RWPE1 (cell line): ENCODE measurements around the gene CLASRP.

ENCODE experiments used
- CTCF ChIA-PET: fragments of 350-600 bp; sonication (Branson Sonifier 250); formaldehyde crosslinking; extraction: SDS; loops from one replicate; lab custom pipeline; 2021; lab: Yijun Ruan, JAX
- POLR2A ChIA-PET: fragments of 400-600 bp; formaldehyde crosslinking; extraction: SDS; loops from one replicate; lab custom pipeline; 2020; ENCODE audit warnings: antibody characterized with exemption; ENCODE audit not compliant: low non-redundant PET; lab: Yijun Ruan, JAX
- DNase-seq: peaks from one replicate; pipeline ENCODE4 v3.0.0; 2012; ENCODE audit warnings: low spot score
- H3K27ac ChIP-seq: fragments of 450-650 bp; 2 replicates; pipeline ENCODE4 v1.5.1; 2017
- TF ChIP-seq, protein P1 (sequence below): fragments of 450-650 bp; conservative IDR thresholded peaks from 2 replicates; pipeline ENCODE4 v1.5.1; 2017; ENCODE audit warnings: low read depth, mild to moderate bottlenecking

CLASRP gene

DNA sequence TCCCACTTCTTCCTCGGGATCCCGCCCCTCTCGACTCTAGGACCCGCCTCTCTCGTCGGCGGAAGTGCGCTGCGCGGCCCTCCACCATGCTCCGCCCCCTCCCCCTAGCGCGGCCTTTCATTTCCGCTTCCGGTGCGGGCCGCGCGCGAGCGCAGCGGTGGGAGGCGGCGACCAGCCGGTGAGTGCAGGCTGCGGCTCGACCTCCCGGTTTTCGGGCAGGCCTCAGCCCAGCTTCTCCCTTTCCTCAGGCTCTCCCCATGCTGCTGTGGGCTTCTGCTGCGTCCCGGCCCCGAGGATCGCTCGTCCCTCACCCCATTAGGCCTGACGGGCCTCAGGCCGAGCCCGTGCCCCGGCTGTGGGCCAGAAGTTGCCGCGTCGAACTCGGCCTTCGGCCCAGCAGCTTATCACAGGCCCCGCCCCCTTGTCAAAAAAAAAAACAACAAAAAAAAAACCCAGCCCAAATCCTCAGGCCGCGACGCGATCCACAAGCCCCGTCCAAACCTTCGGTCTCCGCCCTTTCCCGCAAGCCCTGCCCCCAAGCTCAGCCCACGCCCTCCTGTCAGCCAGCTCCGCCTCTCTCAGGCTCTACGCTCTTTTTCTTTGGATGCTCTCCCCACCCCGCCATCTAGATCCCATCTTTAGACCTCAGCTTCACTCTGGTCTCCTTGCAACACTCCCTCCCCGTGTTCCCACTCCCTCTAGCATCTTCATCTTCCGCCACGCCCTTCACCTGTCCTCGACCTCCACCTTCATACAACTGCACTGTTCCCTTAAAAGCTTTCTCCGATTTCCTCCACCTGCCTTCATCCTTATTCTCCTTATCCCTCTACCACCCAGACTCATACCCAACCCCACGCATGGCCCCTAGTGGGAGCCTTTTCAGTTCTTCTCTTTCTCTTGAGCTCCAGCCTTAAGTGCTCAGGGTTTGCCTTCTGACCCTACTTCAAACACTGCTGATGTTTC, at the start of gene CLASRP:
Gene CLASRP (plus strand): TSS at position 115 of the 963 bp plus-strand sequence. CDS start 1,168 bp downstream, outside the sequence.
- H3K27ac ChIP-seq: peak within 1 kb of the TSS; percentile 90
- TF ChIP-seq, protein P1, sequence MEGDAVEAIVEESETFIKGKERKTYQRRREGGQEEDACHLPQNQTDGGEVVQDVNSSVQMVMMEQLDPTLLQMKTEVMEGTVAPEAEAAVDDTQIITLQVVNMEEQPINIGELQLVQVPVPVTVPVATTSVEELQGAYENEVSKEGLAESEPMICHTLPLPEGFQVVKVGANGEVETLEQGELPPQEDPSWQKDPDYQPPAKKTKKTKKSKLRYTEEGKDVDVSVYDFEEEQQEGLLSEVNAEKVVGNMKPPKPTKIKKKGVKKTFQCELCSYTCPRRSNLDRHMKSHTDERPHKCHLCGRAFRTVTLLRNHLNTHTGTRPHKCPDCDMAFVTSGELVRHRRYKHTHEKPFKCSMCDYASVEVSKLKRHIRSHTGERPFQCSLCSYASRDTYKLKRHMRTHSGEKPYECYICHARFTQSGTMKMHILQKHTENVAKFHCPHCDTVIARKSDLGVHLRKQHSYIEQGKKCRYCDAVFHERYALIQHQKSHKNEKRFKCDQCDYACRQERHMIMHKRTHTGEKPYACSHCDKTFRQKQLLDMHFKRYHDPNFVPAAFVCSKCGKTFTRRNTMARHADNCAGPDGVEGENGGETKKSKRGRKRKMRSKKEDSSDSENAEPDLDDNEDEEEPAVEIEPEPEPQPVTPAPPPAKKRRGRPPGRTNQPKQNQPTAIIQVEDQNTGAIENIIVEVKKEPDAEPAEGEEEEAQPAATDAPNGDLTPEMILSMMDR: no peak
- ChIA-PET POLR2A (interaction anchor here (0.6 to 1.8 kb wide), 5 partner anchors 10 to 47 kb away, joined by 3 to 9 read pairs (median 4); no protein-coding TSS in a partner anchor), CTCF (interaction anchor here (0.6 to 0.9 kb wide), 4 partner anchors 20 to 261 kb away, joined by 3 to 6 read pairs (median 4); no protein-coding TSS in a partner anchor)
- peak; percentile 93 for DNase-seq

- ChIA-PET POLR2A (no interaction called here), CTCF (no interaction called here)
- no peak overlapping the region for H3K27ac ChIP-seq
- TF ChIP-seq, protein P1: no peak
- DNase-seq: no peak
Observed at GRCh38 chr19:44990459-44990858, 48.4 kb upstream of the CLASRP start.

DNA sequence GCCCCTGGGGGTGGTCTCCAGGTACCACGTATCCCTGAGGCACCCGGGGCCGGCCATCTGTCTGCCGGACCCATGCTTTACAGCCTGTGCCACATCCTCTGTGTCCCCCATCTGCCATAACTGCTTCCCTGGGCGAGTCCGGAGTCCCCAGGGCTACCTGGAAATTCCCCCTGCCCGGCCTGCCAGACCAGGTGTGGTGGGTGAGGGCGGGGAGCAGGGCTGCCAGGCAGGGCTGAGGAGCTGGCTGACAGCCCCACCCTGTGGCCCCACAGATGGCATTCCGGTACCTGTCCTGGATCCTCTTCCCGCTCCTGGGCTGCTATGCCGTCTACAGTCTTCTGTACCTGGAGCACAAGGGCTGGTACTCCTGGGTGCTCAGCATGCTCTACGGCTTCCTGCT, 47.9 kb upstream of the CLASRP start:
- TF ChIP-seq, protein P1: no peak
- DNase-seq: no peak
- ChIA-PET CTCF (no interaction called here), POLR2A (no interaction called here)
- H3K27ac ChIP-seq: peak overlapping the region; percentile 21; the same call in 1 of the 2 replicates

DNA sequence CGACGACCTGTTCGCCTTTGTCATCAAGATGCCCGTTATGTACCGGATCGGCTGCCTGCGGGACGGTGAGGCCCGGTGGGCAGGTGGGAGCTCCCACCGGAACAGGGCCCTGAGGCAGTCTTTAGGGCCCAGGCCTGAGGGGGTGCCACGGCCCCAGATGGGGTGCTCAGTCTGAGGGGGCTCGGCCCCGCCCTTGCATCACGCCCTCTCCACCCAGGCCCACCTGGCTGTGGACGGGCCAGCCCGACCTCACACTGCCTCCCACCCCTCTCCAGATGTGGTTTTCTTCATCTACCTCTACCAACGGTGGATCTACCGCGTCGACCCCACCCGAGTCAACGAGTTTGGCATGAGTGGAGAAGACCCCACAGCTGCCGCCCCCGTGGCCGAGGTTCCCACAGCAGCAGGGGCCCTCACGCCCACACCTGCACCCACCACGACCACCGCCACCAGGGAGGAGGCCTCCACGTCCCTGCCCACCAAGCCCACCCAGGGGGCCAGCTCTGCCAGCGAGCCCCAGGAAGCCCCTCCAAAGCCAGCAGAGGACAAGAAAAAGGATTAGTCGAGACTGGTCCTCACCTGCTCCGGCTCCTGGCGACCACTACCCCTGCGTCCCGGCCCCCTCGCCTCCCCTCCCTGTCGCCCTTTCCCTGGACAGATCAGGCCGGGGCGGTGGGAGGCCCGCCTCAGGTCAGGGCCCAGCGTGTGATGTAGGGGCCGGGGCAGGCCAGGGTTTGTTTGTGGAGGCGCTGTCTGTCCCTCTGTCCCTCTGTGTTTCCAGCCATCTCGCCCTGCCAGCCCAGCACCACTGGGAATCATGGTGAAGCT, 46.3 kb upstream of the CLASRP start:
- TF ChIP-seq, protein P1: no peak
- ChIA-PET POLR2A (interaction anchor here (1.0 kb wide), 1 partner anchor 9 kb away, joined by 3 read pairs; no protein-coding TSS in a partner anchor), CTCF (no interaction called here)
- no peak overlapping the region for H3K27ac ChIP-seq
- DNase-seq: no peak

- TF ChIP-seq, protein P1: no peak
- DNase-seq: no peak
- ChIA-PET CTCF (no interaction called here), POLR2A (interaction anchor here (1.0 kb wide), 1 partner anchor 8 kb away, joined by 3 read pairs; no protein-coding TSS in a partner anchor)
- peak overlapping the region; percentile 28 for H3K27ac ChIP-seq
Observed at GRCh38 chr19:44993526-44993925, 45.3 kb upstream of the CLASRP start.
